Esophagus squamous epithelium (tissue), 5 donors: ENCODE results near the gene NANOS2. TPM values are rescaled to one million over a fixed set of nuclear protein-coding genes. Genes with fewer than 3 reads are reported as not detected.

ENCODE experiments used
- DNase-seq: peaks from one replicate; lab custom pipeline; 2025; lab: John Stamatoyannopoulos, UW
- H3K27ac ChIP-seq, 4 donors: fragments of 200-600 bp; sonication (generic); one replicate each; pipeline ENCODE4 v1.5.1; 2016 to 2019; ENCODE audit warnings: mild to moderate bottlenecking in 1 of 4
- H3K27me3 ChIP-seq, 4 donors: fragments of 200-600 bp; sonication (generic); 1 replicate in 3 of 4; 2 replicates in 1 of 4; pipeline versions ENCODE4 v1.5.1 to v1.6.0; 2017 to 2021; ENCODE audit warnings: antibody characterized with exemption in 1 of 4
- H3K36me3 ChIP-seq, 3 donors: fragments of 200-600 bp; sonication (generic); one replicate each; pipeline ENCODE4 v1.5.1; 2016 to 2019
- H3K4me1 ChIP-seq, 3 donors: fragments of 200-600 bp; sonication (generic); one replicate each; pipeline ENCODE4 v1.5.1; 2017 to 2019
- H3K4me3 ChIP-seq, 4 donors: fragments of 200-600 bp; sonication (generic); 1 replicate in 3 of 4; 2 replicates in 1 of 4; pipeline ENCODE4 v1.5.1; 2016 to 2019; ENCODE audit warnings: mild to moderate bottlenecking in 2 of 4, moderate library complexity in 1 of 4
- H3K9me3 ChIP-seq, 3 donors: fragments of 200-600 bp; sonication (generic); one replicate each; pipeline ENCODE4 v1.5.1; 2016 to 2019
- POLR2A ChIP-seq, 4 donors: fragments of 450-650 bp; IDR thresholded peaks; one replicate each; pipeline ENCODE4 v1.6.1; 2017; ENCODE audit warnings: antibody characterized with exemption in 4 of 4, mild to moderate bottlenecking in 4 of 4, moderate library complexity in 3 of 4
- WGBS, 2 donors: methylation state at CpG; one replicate each; pipeline ENCODE4 v1.1.5; 2018; 5-methylcytosine and 5-hydroxymethylcytosine counted together
- intact Hi-C: fragments of 100-400 bp; cut with DNase I; formaldehyde crosslinking; loops from one replicate; pipeline ENCODE4 v1.15.0; 2022
- total RNA-seq, 4 donors: library from RNA; depleted of rRNA; stranded (reverse); fragments of >200 nt; gene quantifications; one replicate each; pipeline ENCODE4 v1.1.0, GENCODE V29; 2016
- TF ChIP-seq, protein P1 (sequence below), 6 experiments: fragments of 450-650 bp in 4 of 6; fragments of 200-600 bp in 2 of 6; sonication (generic) in 2 of 6; IDR thresholded peaks; one replicate each; pipeline ENCODE4 v1.5.1; 2016 to 2019; ENCODE audit warnings: antibody characterized with exemption in 6 of 6, mild to moderate bottlenecking in 4 of 6, moderate library complexity in 4 of 6
- donor health status: DM: yes; HTN: yes; CAD: no.

The NANOS2 gene
- total RNA-seq, 4 donors from 2014 or later, result not detected

DNA sequence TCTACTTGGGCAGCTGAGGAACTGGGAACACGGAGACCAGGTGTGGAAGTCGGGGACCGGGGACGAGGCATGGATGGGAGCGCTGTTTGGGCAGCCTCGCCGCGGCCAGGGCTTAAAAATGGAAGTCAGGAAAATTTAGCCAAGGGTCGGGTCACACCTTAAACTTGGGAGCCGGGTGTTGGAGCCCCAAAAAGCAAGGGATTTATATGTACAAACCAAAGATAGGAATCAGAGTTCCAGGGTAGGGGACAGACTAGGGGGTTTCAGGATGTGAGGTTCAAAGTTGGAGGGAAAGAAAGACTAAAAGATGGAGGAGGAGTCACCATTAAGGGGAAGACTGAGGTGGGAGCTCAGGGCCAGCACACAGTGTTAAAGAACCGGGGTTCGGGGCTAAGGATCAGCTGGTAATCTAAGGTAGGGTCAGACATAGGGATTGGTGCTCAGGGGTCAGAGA lies 49.9 kb downstream of the NANOS2 start:
- peaks cover 0 to 37% (median 4%) of the 10 kb centered on the region in 4 donors for H3K27me3 ChIP-seq
- TF ChIP-seq, protein P1, sequence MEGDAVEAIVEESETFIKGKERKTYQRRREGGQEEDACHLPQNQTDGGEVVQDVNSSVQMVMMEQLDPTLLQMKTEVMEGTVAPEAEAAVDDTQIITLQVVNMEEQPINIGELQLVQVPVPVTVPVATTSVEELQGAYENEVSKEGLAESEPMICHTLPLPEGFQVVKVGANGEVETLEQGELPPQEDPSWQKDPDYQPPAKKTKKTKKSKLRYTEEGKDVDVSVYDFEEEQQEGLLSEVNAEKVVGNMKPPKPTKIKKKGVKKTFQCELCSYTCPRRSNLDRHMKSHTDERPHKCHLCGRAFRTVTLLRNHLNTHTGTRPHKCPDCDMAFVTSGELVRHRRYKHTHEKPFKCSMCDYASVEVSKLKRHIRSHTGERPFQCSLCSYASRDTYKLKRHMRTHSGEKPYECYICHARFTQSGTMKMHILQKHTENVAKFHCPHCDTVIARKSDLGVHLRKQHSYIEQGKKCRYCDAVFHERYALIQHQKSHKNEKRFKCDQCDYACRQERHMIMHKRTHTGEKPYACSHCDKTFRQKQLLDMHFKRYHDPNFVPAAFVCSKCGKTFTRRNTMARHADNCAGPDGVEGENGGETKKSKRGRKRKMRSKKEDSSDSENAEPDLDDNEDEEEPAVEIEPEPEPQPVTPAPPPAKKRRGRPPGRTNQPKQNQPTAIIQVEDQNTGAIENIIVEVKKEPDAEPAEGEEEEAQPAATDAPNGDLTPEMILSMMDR (IDR thresholded peaks at IDR 0.05), result no peak
- TF ChIP-seq POLR2A (IDR thresholded peaks at IDR 0.05), result no peak
- no peaks in the 10 kb centered on the region for H3K9me3 ChIP-seq
- H3K27ac ChIP-seq, result no peak overlapping the region
- peak overlapping the region in 3 of 4 donors; percentile 83 to 94 (median 84) for H3K4me3 ChIP-seq
- peaks cover 13 to 39% (median 26%) of the 10 kb centered on the region in 3 donors for H3K4me1 ChIP-seq
- DNase-seq, result no peak
- WGBS, 2 donors, result 21 to 34% methylated on average over 12 of the region's 12 CpGs
- intact Hi-C loops, result no loop called here
- peaks cover 0 to 5% (median under 1%) of the 10 kb centered on the region in 3 donors for H3K36me3 ChIP-seq

DNA sequence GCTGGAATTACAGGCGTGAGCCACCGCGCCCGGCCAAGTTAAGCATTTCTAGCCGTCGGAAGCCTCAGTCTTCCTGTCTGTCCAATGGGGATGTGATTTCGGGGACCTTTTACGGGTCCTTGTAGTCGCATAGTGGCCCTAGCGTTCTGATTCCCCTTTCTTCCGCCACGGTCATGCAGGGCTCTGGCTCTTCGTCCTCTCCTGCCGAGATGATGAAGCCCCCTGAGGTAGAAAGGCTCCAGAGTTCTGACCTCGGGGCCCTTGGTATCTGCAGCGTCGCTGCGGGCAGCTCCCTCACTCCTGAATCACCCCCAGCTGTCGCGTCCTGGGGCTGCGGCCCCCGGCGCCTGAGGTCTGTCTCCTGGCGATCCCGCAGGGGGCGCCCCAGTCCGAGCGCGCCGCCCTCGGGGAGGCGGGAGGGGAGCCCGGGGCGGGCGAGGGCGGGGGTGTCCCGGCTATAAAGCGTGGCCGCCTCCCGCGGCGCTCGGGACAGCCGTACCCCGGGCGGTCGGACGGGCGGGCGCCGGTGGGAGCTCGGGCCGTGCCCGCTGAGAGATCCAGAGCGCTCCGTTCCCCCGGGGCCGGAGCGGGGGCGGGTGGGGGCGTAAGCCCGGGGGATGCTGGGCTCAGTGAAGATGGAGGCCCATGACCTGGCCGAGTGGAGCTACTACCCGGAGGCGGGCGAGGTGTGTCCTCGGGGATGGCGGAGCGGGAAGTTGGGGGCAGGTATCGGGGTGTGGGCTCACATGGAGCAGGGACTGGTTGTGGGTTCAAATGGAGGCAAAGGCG lies 50.5 kb downstream of the NANOS2 start, which contains the start of gene FOXA3:
Gene FOXA3, plus strand, starts transcription at position 487 of the 789 bp plus-strand sequence. Its CDS starts 131 bp downstream, at position 618.
- Histone ChIP-seq H3K27ac (peak within 1 kb of the TSS in 2 of 4 donors; percentile 94), H3K4me1 (peaks cover 13 to 39% (median 26%) of the 10 kb centered on the region in 3 donors), H3K4me3 (peak within 1 kb of the TSS; percentile 83 to 94 (median 88)), H3K27me3 (peaks cover 0 to 37% (median 4%) of the 10 kb centered on the region in 4 donors), H3K36me3 (peaks cover 0 to 12% (median 6%) of the 10 kb centered on the region in 3 donors), H3K9me3 (no peaks in the 10 kb centered on the region)
- WGBS, 2 donors, result 7 to 9% methylated on average over 3 to 9 of the region's 71 CpGs
- intact Hi-C loops, result no loop called here
- DNase-seq, result no peak
- TF ChIP-seq POLR2A (IDR thresholded peaks at IDR 0.05), result no peak
- TF ChIP-seq, protein P1 (IDR thresholded peaks at IDR 0.05), result peak in 5 of 6 experiments; percentile 38 to 84 (median 65)

DNA sequence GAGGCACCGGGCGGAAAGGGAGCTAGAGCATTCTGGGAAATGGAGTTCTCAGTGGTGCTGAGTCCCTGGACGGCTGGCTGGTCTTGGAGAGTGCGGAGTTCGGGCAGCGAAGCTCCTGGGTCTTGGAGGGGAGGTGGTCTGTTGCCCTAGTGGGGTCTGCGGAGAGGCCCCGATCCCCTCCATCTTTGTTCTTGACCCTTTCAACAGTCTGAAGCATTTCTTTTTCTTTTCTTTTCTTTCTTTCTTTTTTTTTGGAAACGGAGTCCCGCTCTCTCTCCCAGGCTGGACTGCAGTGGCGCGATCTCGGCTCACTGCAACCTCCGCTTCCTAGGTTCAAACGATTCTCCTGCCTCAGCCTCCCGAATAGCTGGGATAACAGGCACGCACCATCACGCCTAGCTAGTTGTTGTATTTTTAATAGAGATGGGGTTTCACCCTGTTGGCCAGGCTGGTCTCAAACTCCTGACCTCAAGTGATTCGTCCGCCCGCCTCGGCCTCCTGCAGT lies 51.2 kb downstream of the NANOS2 start:
- H3K4me1 ChIP-seq, result peaks cover 13 to 39% (median 26%) of the 10 kb centered on the region in 3 donors
- intact Hi-C loops, result no loop called here
- H3K27me3 ChIP-seq, result peaks cover 0 to 37% (median 4%) of the 10 kb centered on the region in 4 donors
- no peak for DNase-seq
- peaks cover 0 to 18% (median 13%) of the 10 kb centered on the region in 3 donors for H3K36me3 ChIP-seq
- peak overlapping the region in 2 of 4 donors; percentile 94 for H3K27ac ChIP-seq
- H3K4me3 ChIP-seq, result peak overlapping the region; percentile 83 to 94 (median 88)
- TF ChIP-seq POLR2A (IDR thresholded peaks at IDR 0.05), result no peak
- TF ChIP-seq, protein P1 (IDR thresholded peaks at IDR 0.05), result peak in 1 of 6 experiments; percentile 0
- H3K9me3 ChIP-seq, result no peaks in the 10 kb centered on the region
- WGBS, 2 donors, result 2 to 6% methylated on average over 15 to 18 of the region's 22 CpGs

Other genes starting within 250 kb of the NANOS2 start
- gene GIPR, start 246.6 kb downstream of the NANOS2 start, total RNA-seq, result 1 to 10 TPM in 1 of 4 donors, under 1 TPM in 3; 0.44 to 1.1 (median 0.63) TPM
- gene SNRPD2, start 222.8 kb downstream of the NANOS2 start, total RNA-seq, result 100 to 1,000 TPM; 131 to 240 (median 186) TPM
- 1 to 10 TPM; 3.3 to 6.9 (median 5.5) TPM for gene QPCTL, start 222.1 kb downstream of the NANOS2 start, total RNA-seq
- 10 to 100 TPM; 16.0 to 37.2 (median 25.9) TPM for gene FBXO46, start 183.9 kb downstream of the NANOS2 start, total RNA-seq
- gene MEIOSIN, start 181.3 kb downstream of the NANOS2 start, total RNA-seq, result not detected
- 10 to 100 TPM in 2 of 4 donors, 1 to 10 TPM in 2; 5.8 to 13.5 (median 10.1) TPM for gene SIX5, start 145.5 kb downstream of the NANOS2 start, total RNA-seq
- 10 to 100 TPM; 15.8 to 36.6 (median 17.2) TPM for gene DMPK, start 132.3 kb downstream of the NANOS2 start, total RNA-seq
- 10 to 100 TPM in 3 of 4 donors, 1 to 10 TPM in 1; 9.1 to 32.2 (median 23.5) TPM for gene DMWD, start 121.9 kb downstream of the NANOS2 start, total RNA-seq
- gene RSPH6A, start 99.5 kb downstream of the NANOS2 start, total RNA-seq, result under 1 TPM in 1 of 4 donors, not detected in 3; 0.19 TPM
- 10 to 100 TPM; 28.4 to 36.6 (median 31.6) TPM for gene SYMPK, start 51.6 kb downstream of the NANOS2 start, total RNA-seq
- under 1 TPM in 1 of 4 donors, not detected in 3; 0.18 TPM for gene FOXA3, start 50.5 kb downstream of the NANOS2 start, total RNA-seq
- gene IRF2BP1, start 28.6 kb downstream of the NANOS2 start, total RNA-seq, result 10 to 100 TPM; 14.6 to 22.4 (median 20.0) TPM
- 1 to 10 TPM; 2.3 to 5.7 (median 4.2) TPM for gene MYPOP, start 12.2 kb downstream of the NANOS2 start, total RNA-seq
- gene NOVA2, start 59.1 kb upstream of the NANOS2 start, total RNA-seq, result 1 to 10 TPM in 1 of 4 donors, under 1 TPM in 2, not detected in 1; 0.40 to 2.1 (median 0.44) TPM
- 1 to 10 TPM; 5.9 to 9.5 (median 7.4) TPM for gene CCDC61, start 80.7 kb upstream of the NANOS2 start, total RNA-seq
- not detected for gene PGLYRP1, start 108.3 kb upstream of the NANOS2 start, total RNA-seq
- not detected for gene IGFL4, start 126.2 kb upstream of the NANOS2 start, total RNA-seq
- gene IGFL3, start 209.9 kb upstream of the NANOS2 start, total RNA-seq, result not detected
- not detected for gene IGFL2, start 233.5 kb upstream of the NANOS2 start, total RNA-seq